Suppressor macrophage (primary cell): ENCODE measurements around the gene ZEB1.
A peak's percentile ranks its signal among the peaks of the same experiment; 100 is the strongest.
"Not testable (repeated sequence)": the region's sequence is repeated elsewhere in the genome, so short reads cannot be mapped to it uniquely, and the experiment has no call there.

Experiments
- DNase-seq, 4 experiments: peaks; one replicate each; pipeline ENCODE4 v3.0.0-alpha.2; 2020 to 2022

Gene ZEB1

DNA sequence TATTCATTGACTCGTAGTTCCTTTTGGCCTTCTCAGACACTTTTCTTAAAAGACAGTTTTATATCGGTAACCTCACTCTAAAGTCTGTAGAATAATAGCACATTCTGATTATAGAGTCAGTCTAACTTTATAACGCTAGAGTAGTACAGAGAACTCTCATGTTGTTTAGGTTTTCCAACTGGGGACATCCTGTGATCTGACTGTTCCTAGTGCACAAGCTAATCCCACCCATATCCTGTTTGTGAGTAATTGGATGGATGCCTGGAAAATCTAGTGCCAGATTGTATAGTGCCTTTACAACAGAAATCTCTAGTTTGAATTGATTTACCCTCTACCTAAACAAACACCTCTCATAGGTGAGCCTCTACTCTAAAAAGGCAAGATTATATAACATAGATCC, 107.4 kb downstream of the ZEB1 start:
- no peak for DNase-seq

GRCh38 chr10:31427334-31427733, 108.3 kb downstream of the ZEB1 start:
- not testable (repeated sequence) for DNase-seq

- DNase-seq, result not testable (repeated sequence)
Measured at GRCh38 chr10:31428499-31428898, 109.5 kb downstream of the ZEB1 start.

DNA sequence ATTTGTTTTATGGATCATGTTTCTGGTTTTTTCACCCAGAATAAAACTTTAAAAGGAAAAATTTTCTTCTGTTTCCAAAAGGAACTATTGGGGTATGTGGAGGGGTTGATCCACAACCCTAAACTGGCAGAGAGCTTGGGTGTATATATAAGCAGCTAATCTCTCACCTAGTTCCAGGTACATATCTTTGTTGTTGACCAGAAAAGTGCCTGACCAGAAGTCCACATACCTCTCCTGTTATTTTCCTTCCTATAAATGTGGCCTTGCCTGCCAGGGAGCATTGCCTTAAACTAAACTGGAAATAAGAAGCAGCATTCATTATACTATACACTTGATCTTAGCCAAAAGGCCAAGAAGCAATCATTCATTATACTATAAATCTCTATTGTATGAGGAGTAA, 112.0 kb downstream of the ZEB1 start:
- DNase-seq, result no peak

GRCh38 chr10:31437959-31438358, 118.9 kb downstream of the ZEB1 start:
- no peak for DNase-seq

GRCh38 chr10:31451766-31452165, 132.8 kb downstream of the ZEB1 start:
- DNase-seq, result no peak

GRCh38 chr10:31456468-31456867, 137.5 kb downstream of the ZEB1 start:
- DNase-seq, result no peak

DNA sequence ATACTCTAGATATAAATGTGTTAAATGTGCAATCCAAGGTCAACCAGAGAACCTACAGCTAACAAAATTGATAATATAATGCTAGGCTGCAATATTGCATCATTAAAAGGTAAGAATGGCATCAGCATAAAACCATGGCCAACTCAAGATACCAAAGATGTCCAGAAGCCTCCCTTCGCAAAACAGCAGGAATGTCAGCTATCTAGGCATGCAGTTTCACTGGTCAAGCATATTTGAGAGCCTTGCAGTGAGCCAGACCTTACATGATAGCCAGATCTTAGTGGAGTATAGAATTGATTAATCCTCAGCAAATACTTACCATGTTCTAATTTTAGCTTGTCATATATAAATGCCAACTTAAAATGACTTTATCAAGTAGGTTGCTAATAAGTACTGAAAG, 138.8 kb downstream of the ZEB1 start:
- no peak for DNase-seq

- DNase-seq, result no peak
Measured at GRCh38 chr10:31458974-31459373, 140.0 kb downstream of the ZEB1 start.

DNA sequence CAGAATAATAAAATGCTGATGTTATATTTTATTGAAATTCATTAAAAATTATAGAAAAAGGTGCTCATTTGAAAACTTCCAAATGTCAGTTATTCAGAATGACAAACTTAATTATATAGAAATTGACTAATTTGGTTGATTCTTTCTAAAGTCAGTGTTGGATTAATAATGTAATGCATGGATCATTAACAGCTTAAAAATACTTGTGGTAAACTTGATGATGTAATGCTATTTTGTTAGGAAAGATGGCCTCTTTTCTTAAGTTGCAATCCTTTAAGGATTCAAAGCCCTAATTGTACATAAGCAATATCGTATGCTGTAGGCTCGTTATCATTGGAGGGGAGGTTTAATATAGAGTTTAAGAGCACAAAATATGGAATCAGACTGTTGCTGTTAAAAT, 141.2 kb downstream of the ZEB1 start:
- DNase-seq, result no peak

- DNase-seq, result peak in 1 of 4 experiments; percentile 2
Measured at GRCh38 chr10:31464552-31464951, 145.5 kb downstream of the ZEB1 start.

GRCh38 chr10:31466313-31466712, 147.3 kb downstream of the ZEB1 start:
- DNase-seq, result peak in 2 of 4 experiments; percentile 1 to 20

DNA sequence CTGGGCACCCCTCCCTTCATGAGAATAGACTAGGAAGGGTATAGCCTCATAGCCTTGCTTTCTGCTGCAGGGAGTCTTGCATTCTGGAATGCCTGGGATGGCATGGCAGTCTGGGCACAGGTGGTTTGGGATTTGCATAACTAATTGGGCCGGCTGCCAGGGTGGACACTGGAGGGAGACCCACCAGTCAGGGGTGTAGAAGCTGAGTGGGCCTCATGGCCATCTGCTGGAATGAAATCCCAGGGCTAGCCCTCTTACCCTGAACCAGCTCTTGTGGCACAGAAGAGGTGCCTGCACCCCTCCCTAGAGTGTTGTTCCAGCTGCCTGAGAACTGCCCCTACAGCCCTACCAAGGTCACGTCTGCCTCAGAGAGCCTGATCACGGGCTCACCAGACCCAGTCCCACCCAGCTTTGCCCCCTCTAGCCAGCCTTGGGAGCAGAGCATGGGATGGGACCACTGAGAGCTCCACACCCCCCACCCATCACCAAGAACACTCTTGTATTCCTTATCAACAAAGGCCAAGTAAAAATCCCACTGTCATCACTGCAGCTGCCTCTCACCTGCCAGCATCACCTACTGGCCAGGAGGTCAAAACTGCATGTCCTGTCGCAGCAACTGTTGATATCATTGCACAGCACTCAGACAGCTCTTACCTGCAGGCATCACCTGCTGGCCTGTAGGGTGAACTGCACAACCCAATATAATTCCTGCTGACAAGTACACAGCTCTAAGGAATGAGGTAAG, 148.9 kb downstream of the ZEB1 start:
- DNase-seq, result no peak

GRCh38 chr10:31468536-31468859, 149.5 kb downstream of the ZEB1 start:
- no peak for DNase-seq

DNA sequence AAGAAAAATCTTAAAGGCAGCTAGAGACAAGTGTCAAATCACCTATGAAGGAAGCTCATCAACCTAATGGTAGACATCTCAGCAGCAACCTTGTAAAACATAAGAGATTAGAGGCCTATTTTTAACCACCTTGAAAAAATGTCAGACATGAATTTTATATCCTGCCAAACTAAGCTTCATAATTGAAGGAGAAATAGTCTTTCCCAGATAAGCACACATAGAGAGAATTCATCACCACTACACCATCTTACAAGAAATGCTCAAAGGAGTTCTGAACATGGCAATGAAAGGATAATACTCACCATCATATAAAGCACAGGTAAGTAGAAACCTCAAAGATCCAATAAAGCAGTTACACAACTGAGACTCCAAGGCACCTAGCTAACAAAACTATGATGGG, 156.5 kb downstream of the ZEB1 start:
- no peak for DNase-seq

DNA sequence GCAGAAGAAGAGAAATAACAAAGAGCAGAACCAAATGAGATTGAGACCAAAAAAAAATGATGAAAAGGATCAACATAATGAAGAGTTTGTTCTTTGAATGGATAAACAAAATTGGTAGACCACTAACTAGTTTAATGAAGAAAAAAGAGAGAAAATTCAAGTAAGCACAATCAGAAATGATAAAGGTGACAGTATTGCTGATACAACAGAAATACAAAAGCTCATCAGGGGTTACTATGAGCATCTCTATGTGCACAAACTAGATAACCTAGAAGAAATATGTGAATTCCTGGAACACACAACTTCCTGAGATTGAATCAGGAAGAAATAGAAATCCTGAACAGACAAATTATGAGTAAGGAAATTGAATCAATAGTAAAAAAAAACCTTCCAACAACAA, 157.1 kb downstream of the ZEB1 start:
- DNase-seq, result no peak

DNA sequence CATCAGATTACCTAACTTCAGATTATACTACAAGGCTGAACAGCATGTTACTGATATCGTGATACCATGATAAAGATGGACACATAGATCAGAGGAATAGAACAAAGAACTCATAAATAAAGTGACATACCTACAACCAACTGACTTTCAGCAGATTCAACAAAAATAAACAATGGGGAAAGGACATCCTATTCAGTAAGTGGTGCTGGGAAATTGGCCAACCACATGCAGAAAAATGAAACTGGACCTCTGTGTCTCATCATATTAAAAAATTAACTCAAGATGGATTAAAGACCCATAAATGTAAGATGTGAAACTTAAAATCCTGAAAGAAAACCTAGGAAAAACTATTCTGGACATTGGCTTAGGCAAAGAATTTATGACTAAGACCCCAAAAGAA, 158.6 kb downstream of the ZEB1 start:
- no peak for DNase-seq

DNA sequence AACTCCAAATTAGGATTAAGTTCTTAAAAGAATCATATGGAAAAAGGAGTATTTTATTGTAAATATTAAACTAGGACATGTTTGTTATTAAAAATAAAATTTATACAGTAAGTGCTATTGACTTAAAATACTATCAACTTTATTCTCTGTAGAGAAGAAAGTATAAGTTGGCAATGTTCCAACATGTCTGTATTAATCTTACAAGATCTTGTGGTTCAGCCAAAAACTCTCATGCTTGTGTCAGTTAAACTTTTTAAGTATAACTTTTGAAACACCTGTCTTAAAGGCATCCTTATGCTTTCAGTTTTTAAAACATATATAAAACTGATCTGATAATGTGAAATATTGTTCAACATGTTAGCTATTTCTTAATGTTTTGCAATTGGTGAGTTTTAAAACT, 160.7 kb downstream of the ZEB1 start:
- peak in 1 of 4 experiments; percentile 6 for DNase-seq

DNA sequence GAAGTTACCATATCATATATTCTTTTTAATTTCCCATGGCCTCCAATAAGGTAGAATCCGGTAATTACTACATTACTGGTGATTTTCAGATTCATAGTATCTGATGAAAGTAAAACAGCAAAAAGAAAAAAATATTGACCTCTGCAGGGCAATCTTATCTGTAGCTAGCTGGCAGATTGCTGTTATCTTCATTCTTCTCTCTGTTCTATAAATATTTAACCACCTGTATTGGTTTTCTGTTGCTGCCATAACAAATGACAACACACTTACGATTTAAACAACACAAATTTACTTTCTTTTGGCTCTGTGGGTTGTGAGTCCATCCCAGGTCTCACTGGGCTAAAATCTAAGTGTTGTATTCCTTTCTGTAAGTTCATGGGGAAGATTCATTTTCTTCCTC, 164.5 kb downstream of the ZEB1 start:
- no peak for DNase-seq

- no peak for DNase-seq
Measured at GRCh38 chr10:31484431-31485135, 165.6 kb downstream of the ZEB1 start.

DNA sequence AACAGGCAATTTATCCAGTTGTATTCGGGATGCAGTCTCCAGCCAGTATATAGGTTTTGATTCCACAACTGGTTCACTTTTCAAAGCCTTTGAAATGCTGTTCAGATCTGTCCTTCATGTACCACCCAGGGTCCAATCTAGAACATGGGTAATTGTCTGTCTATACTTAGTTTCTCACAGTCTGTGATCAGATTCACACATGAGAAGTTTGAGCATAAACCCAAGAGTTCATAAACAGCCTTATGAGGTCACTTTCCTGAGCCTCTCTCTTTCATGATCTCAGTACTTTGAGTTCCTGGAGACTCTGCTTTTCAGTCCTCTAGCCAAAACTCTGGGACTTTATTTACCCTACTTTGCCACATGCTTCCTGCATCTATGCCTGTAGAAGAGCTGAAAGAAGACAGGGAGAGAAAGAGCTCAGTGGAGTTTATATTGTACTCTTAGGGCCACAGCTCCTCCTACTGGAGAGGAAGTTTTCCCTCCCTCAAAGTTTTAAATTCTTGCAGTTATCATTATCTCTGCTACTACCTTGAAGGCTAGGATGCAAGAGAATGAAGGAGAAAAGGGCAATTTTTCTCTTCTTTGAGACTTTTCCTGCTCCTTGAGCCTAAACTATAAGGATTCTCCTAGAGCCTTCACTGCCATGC, 172.0 kb downstream of the ZEB1 start:
- peak; percentile 54 to 74 (median 60) for DNase-seq

DNA sequence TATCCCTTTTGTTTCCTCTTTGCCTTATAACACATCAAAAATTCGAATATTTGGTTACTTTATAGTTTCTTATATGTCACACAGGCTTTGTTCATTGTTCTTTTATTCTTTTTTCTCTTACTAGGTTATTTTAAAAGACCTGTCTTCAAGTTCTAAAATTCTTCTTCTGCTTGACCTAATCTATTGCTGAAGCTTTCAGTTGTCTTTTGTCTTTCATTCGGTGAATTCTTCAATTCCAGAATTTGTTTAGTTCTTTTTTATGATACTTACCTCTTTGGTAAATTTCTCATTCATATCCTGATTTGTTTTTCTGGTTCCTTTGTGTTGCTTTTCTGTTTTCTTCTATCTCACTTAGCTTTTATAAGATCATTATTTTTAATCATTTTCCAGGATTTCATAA, 188.4 kb downstream of the ZEB1 start:
- DNase-seq, result no peak

- DNase-seq, result no peak
Measured at GRCh38 chr10:31508234-31508633, 189.2 kb downstream of the ZEB1 start.

DNA sequence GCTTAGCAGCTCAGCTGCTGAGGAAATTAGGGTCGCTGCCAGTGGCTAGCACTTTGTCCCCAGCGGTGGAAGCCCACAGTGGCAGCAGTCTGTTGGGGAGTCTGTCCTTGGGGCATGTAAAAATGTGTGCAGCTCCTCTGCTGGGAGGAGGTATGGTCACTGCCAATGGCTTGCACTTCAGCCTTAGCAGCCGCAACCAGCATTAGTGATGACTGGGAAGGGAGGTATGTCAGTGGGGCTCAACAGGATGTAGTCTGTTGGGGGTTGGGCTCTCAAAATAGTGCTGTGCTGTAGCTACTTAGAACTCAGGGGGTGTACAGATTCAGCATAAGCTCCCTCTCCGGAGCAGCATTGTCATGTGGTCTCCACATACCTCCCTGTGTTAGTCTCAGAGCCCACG, 189.9 kb downstream of the ZEB1 start:
- no peak for DNase-seq
